Uterus (tissue), 4 donors: Measurements from ENCODE around the gene ADORA3. TPM values are rescaled to one million over a fixed set of nuclear protein-coding genes. Genes with fewer than 3 reads are reported as not detected.

Experiments
- DNase-seq, 2 donors: peaks; one replicate each; pipeline ENCODE4 v3.0.0-alpha.2; 2019 to 2020
- H3K27ac ChIP-seq, 2 donors: fragments of 200-600 bp; sonication (generic); 1 replicate in 1 of 2; 2 replicates in 1 of 2; pipeline ENCODE4 v1.5.1; 2016 to 2018
- H3K27me3 ChIP-seq, 2 donors: fragments of 200-600 bp; sonication (generic); one replicate each; pipeline ENCODE4 v1.5.1; 2018 to 2019; ENCODE audit warnings: control low read depth in 1 of 2
- H3K36me3 ChIP-seq, 2 donors: fragments of 200-600 bp; sonication (generic); one replicate each; pipeline ENCODE4 v1.5.1; 2019; ENCODE audit warnings: control low read depth in 1 of 2
- H3K4me1 ChIP-seq, 2 donors: fragments of 200-600 bp; sonication (generic); one replicate each; pipeline ENCODE4 v1.5.1; 2018 to 2019; ENCODE audit warnings: control low read depth in 1 of 2
- H3K4me3 ChIP-seq, 2 donors: fragments of 200-600 bp; sonication (generic); 1 replicate in 1 of 2; 2 replicates in 1 of 2; pipeline ENCODE4 v1.5.1; 2018 to 2019; ENCODE audit warnings: mild to moderate bottlenecking in 1 of 2
- H3K9me3 ChIP-seq, 2 donors: fragments of 200-600 bp; sonication (generic); one replicate each; pipeline ENCODE4 v1.5.1; 2019; ENCODE audit warnings: control low read depth in 1 of 2
- CTCF ChIP-seq, 4 experiments: fragments of 200-600 bp in 2 of 4; fragments of 450-650 bp in 2 of 4; sonication (generic) in 2 of 4; IDR thresholded peaks; one replicate each; pipeline ENCODE4 v1.5.1; 2016 to 2019; ENCODE audit warnings: antibody characterized with exemption in 4 of 4, mild to moderate bottlenecking in 2 of 4, moderate library complexity in 1 of 4
- POLR2A ChIP-seq, 2 donors: fragments of 450-650 bp; IDR thresholded peaks; one replicate each; pipeline ENCODE4 v1.6.1; 2016; ENCODE audit warnings: antibody characterized with exemption in 2 of 2, mild to moderate bottlenecking in 1 of 2, moderate library complexity in 1 of 2
- intact Hi-C: fragments of 100-400 bp; cut with DNase I; formaldehyde crosslinking; loops from one replicate; pipeline ENCODE4 v1.15.1; 2023; ENCODE audit warnings: low total_unique reads
- total RNA-seq, 4 donors: library from RNA; depleted of rRNA in 3 of 4; stranded (reverse); fragments of >200 nt in 3 of 4; gene quantifications; one replicate each; pipeline versions ENCODE4 v1.1.0 to v1.2.4, GENCODE V29; 2014 to 2023
- donor health status: DM: yes; HTN: yes; CAD: no.

The ADORA3 gene
- total RNA-seq, 4 donors from 2014 or later: 0.59 to 13.6 (median 1.7) TPM

GRCh38 chr1:111507411-111508201 is 4.2 kb upstream of the ADORA3 start:
- H3K4me3 ChIP-seq: peak overlapping the region; percentile 4 to 30
- intact Hi-C loops: loop anchor here (5.0 kb wide), 1 partner anchor 235 kb away; no protein-coding TSS in a partner anchor

GRCh38 chr1:111506561-111506960 is 3.1 kb upstream of the ADORA3 start:
- DNase-seq: no peak
- Histone ChIP-seq H3K27me3 (no peaks in the 10 kb centered on the region), H3K4me1 (peaks cover 0 to 19% of the 10 kb centered on the region in 2 donors), H3K9me3 (no peaks in the 10 kb centered on the region), H3K36me3 (no peaks in the 10 kb centered on the region), H3K4me3 (no peak overlapping the region), H3K27ac (no peak overlapping the region)
- intact Hi-C loops: loop anchor here (5.0 kb wide), 1 partner anchor 236 kb away; no protein-coding TSS in a partner anchor
- TF ChIP-seq POLR2A (IDR thresholded peaks at IDR 0.05) (no peak), CTCF (IDR thresholded peaks at IDR 0.05) (no peak)

More at GRCh38 chr1:111507411-111508201, 4.2 kb upstream of the ADORA3 start:
- DNase-seq: peak; percentile 71 to 72
- H3K9me3 ChIP-seq: no peaks in the 10 kb centered on the region
- H3K36me3 ChIP-seq: no peaks in the 10 kb centered on the region
- H3K4me1 ChIP-seq: peaks cover 0 to 19% of the 10 kb centered on the region in 2 donors
- H3K27me3 ChIP-seq: no peaks in the 10 kb centered on the region
- H3K27ac ChIP-seq: peak overlapping the region; percentile 93 to 96
- TF ChIP-seq CTCF (IDR thresholded peaks at IDR 0.05) (peak in 2 of 4 experiments; percentile 5 to 36), POLR2A (IDR thresholded peaks at IDR 0.05) (no peak)

- H3K4me3 ChIP-seq: no peak overlapping the region
- intact Hi-C loops: loop anchor here (5.0 kb wide), 1 partner anchor 237 kb away; no protein-coding TSS in a partner anchor
- no peaks in the 10 kb centered on the region for H3K36me3 ChIP-seq
- no peak overlapping the region for H3K27ac ChIP-seq
- no peak for TF ChIP-seq POLR2A (IDR thresholded peaks at IDR 0.05)
- TF ChIP-seq CTCF (IDR thresholded peaks at IDR 0.05): no peak
- H3K9me3 ChIP-seq: no peaks in the 10 kb centered on the region
- H3K27me3 ChIP-seq: no peaks in the 10 kb centered on the region
- DNase-seq: no peak
- peaks cover 0 to 16% of the 10 kb centered on the region in 2 donors for H3K4me1 ChIP-seq
Observed at GRCh38 chr1:111505641-111506119, 2.2 kb upstream of the ADORA3 start.

GRCh38 chr1:111504097-111504496 is 664 bp upstream of the ADORA3 start:
- TF ChIP-seq CTCF (IDR thresholded peaks at IDR 0.05) (no peak), POLR2A (IDR thresholded peaks at IDR 0.05) (no peak)

GRCh38 chr1:111501645-111502044 is 1.8 kb downstream of the ADORA3 start:
- Histone ChIP-seq H3K27me3 (no peaks in the 10 kb centered on the region), H3K9me3 (no peaks in the 10 kb centered on the region), H3K4me1 (no peaks in the 10 kb centered on the region), H3K4me3 (no peak overlapping the region), H3K27ac (no peak overlapping the region), H3K36me3 (no peaks in the 10 kb centered on the region)
- TF ChIP-seq POLR2A (IDR thresholded peaks at IDR 0.05) (no peak), CTCF (IDR thresholded peaks at IDR 0.05) (no peak)
- intact Hi-C loops: no loop called here
- DNase-seq: no peak

More at GRCh38 chr1:111504097-111504496, 664 bp upstream of the ADORA3 start:
- intact Hi-C loops: no loop called here
- Histone ChIP-seq H3K27ac (no peak overlapping the region), H3K9me3 (no peaks in the 10 kb centered on the region), H3K4me1 (peaks cover 0 to 14% of the 10 kb centered on the region in 2 donors), H3K36me3 (no peaks in the 10 kb centered on the region), H3K27me3 (no peaks in the 10 kb centered on the region), H3K4me3 (no peak overlapping the region)
- DNase-seq: no peak
